ENCODE measurements around the gene ZIC4.

Gene ZIC4

GRCh38 chr3:147417551-147418295, 11.4 kb upstream of the ZIC4 start:
- no peak for DNase-seq

DNA sequence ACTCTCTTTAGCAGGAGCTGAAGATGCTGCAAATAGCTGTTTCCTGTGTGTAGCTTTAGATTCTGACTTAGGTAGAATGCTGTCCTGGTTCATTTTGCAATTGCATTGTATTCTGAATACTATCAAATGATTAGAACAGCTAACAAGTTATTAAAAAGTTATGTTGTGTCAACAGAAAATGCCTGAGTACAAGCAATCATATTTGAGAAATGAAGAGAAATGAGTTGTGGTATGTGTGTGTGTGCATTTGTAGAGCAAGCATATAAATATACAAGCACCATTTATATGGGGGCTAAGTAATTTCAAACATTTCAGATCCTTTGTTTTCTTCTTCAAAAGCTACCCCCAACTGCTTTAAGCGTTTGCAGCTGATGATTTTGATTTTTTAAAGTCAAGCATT, 10.6 kb upstream of the ZIC4 start:
- DNase-seq: no peak

GRCh38 chr3:147415874-147416273, 9.5 kb upstream of the ZIC4 start:
- DNase-seq: no peak

GRCh38 chr3:147415286-147415685, 8.9 kb upstream of the ZIC4 start:
- no peak for DNase-seq

- DNase-seq: no peak
These were observed 8.2 kb upstream of the ZIC4 start for GRCh38 chr3:147414390-147415138.

- no peak for DNase-seq
These were observed 7.5 kb upstream of the ZIC4 start for GRCh38 chr3:147413686-147414389.

DNA sequence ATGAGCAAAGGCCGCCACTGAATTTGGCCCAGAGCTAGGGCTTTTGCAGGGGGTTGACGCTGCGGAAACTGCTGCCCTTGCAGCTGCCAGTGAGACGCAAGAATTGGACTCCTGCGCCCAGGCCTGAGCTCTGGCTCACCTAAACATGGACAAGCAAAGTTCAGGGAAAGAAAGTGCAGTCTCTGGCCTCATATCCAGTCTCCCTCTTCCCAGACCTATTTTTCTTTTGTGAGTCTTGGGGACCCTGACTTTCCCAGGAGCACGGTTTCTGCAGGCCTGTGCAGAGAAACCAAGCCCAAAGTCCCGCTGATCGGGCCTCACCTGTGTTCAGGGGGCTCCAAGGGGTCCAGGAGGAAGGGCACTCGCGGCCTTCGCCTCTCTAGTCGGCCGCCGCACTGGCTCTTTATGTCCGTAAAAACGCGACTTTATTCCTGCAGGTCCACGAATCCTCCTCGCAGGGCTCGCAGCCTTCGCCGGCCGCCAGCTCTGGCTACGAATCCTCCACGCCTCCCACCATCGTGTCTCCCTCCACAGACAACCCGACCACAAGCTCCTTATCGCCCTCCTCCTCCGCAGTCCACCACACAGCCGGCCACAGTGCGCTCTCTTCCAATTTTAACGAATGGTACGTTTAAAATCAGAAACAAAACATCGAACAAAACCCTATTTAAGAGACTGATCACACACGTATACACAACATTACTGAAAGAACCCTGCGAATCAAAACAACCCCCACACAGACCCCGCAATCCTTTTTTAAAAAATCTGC, 6.8 kb upstream of the ZIC4 start:
- no peak for DNase-seq

- DNase-seq: no peak
These were observed 6.0 kb upstream of the ZIC4 start for GRCh38 chr3:147412261-147412916.

DNA sequence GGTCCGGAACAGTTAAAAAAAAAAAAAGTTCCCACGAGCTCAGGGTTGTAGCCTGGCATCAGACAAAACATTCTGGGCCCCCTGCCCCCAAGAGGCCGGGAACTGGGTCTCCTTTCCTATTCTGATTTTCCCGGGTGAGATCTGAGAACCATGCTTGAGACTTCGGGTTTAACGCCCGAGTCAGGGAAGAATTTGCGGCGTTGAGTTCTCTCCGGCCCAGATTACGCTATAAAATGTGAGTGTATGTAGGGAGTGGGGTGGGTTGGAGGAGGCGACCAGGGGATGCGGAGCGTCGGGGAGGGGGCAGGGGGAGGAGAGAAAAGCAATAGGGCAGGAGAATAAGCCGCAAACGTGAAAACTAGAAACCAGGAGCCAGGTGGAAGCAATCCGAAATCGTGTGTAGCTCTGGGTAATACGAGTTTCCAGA, 5.5 kb upstream of the ZIC4 start:
- DNase-seq: no peak

GRCh38 chr3:147411238-147411814, 5.0 kb upstream of the ZIC4 start:
- DNase-seq: peak; percentile 43

- DNase-seq: no peak
These were observed 4.3 kb upstream of the ZIC4 start for GRCh38 chr3:147410526-147411237.

GRCh38 chr3:147410116-147410525, 3.8 kb upstream of the ZIC4 start:
- DNase-seq: no peak

DNA sequence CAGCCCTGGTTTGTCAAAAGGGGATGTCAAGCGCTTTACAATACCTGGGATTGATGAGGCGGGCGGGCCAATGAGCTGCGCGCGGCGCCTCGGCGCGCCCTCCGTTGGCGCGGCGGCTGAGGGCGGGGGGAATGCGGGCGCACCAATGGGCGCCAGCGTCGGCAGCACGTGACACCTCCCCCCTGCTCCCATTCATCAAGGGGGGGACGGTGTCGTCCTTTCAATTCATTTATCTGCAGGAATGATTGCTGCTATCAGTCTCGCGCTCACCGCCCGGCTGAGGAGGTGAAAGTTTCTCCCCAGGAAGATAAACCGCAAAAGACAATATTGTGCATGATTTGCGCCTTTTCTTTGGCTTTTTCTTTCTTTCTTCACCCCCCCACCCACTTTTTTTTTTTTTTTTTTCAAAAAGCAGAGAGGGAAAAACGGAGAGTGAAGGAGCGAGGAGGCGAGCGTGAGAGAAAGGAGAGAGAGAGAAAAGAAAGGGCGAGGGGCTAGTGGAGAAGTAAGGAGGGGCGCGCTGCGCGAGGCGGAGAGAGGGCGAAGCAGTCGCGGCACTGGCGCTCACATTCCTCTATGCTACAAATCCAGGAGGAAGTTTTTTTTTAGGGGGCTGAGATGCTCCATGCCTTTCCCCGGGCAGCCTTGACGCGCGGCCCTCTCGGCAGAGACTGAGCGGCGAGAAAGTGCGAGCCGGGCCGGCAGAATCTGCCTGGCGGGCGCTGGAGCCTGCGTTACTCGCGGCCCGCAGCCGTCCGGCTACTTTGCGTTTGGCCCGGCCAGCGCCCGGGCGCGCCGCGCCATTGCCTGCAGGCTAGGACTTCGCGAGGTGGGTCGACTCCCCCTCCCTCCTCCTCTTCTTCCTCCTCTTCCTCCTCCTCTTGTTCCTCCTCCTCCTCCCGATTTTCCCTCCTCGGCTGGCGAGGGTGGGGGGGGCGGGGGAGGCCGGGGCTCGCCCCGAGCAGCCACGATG, 3.1 kb upstream of the ZIC4 start, which contains the start of gene ZIC1:
Gene ZIC1, plus strand, starts transcription at position 223 of the 973 bp plus-strand sequence. Its CDS starts 748 bp downstream, at position 971.
- DNase-seq: no peak

DNA sequence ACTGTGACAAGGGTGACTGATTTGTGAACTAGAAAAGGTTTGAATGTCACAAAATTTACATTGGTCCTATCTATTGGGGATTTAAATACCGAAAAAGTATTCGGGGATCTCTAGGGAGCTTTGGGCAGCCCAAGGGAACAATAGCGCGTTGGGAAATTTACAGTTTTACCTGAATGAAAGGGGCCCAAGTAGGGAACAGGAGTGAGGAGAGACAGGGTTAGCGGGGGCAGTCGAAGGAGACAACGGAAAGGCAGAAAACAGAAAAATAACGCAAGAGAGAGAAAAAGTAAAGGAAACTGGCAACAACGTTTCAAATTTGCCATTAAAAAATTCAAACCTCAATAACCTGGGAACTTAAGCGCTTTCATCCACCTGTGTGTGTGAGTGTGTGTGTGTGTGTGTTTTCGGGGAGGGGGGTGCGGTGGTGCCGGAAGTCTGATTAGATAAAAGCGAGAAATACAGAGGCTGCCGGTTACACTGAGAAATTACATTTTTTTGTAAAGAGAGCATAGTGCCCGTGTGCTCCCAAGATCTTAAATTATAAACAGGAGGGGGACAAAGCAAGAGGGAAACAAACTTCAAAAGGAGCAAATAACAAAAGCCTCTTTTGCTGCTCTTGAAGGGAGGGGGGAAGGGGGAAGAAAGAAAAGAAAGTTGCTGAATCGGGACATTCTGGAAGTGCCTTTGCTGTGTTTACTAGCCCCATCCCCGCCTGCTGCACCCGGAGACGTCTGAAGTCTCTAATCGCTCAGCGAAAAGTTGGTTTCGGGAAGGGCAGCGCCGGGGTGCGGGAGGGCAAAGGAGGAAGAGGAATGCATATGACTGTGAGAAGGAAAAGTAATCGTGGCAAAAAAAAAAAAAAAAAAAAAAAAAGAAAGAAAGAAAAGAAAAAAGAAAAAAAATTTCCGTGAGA, 2.1 kb upstream of the ZIC4 start:
- no peak for DNase-seq

DNA sequence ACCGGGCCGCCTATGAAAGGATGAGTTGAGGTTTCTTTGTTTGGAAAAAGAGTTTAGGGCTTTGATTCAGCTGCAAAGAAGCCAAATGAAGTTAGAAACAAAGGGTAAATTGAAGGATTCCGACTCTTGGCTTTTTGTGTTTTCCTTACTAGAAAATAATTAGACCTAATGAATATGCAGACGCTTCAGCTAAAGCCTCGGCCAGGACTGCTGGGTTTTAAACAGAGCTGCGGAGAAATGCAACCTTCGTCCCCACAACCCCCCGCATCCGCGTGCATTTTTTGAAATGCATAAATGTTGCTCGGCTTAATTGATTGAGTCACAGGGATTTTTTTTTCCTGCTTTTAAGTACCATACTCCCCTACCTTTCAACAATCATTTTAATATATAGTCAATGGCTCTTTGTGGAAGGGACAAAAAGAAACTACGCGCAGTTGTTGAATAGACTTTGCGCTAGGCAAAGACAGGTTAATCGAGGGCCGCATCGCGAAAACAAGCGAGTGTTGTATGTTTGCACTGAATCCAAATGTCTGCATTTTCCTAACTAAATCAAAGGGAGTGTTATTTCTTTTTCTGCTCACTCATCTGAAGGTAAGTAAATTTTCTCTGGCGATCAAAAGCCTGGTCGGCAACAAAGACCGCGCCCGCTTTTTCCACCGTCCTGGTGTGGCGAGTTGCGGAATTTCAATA, 1.3 kb upstream of the ZIC4 start:
- DNase-seq: no peak

GRCh38 chr3:147407114-147407497, 763 bp upstream of the ZIC4 start:
- DNase-seq: no peak

DNA sequence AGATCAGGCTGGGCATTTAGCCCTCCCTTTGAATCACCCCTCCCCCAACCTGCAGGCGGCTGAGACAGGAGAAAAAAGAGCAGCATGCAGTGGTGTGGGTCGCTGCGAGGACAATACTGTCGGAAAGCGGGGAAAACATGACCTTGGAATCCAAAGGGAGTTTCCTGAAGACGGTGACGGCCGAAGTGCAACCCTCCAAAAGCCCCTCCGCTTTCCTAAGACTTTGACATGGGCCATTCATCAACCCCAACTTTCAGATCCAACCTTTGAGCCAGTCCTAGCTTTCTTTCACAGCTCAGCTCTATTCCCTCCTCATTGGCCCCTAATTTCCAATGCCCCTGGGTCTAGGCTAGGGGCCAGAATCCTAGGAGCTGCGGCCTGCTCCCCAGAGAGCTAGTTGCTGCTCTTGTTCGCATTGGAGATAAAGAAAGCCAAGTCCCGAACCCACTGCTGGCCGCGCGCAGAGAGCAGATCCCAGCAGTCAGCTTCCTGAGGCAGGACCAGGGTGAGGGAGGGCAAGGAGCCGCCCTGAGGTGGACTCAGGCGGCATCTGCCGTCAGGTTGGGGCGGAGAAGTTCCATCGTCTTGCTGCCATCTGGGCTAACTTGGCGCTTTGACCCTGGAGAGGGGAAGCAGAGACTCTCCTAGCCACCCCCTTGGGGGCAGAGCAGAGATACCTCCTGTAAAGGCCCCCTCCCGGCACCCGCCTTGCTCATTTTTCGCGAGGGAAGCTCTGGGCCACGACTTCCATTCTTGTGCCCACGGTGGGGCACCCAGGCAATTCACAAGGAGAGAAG, 914 bp downstream of the ZIC4 start:
- DNase-seq: no peak

All from NCI-H1105 (cell line).